HG02981 (cell line): ENCODE measurements around the gene TPM4.

Experiments used
- ATAC-seq: cut with Tn5 transposase; IDR thresholded peaks from one replicate; pipeline ENCODE4 v1.9.1; 2021; ENCODE audit warnings: mild to moderate bottlenecking, moderate library complexity; ENCODE audit not compliant: unreplicated experiment

TPM4 gene

DNA sequence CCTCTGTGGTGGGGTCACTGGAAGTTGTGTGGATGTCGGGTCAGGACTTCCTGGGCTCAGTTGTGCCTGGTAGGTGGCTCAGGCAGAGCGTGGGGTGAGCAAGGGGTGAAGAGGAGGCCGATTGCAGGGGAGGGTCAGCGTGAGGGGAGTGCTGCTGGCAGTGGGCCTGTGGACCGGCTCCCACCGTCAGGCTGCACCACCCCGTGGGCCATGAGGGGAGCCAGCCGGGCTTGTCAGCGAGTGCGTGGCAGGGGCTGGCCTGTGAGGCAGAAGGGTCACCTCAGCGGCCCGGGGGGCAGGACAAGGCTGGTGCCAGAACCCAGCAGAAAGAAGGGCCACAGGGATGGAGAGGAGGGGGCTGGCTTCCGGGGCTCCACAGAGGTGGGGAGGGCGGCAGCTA lies 48.7 kb downstream of the TPM4 start:
- no peak for ATAC-seq

DNA sequence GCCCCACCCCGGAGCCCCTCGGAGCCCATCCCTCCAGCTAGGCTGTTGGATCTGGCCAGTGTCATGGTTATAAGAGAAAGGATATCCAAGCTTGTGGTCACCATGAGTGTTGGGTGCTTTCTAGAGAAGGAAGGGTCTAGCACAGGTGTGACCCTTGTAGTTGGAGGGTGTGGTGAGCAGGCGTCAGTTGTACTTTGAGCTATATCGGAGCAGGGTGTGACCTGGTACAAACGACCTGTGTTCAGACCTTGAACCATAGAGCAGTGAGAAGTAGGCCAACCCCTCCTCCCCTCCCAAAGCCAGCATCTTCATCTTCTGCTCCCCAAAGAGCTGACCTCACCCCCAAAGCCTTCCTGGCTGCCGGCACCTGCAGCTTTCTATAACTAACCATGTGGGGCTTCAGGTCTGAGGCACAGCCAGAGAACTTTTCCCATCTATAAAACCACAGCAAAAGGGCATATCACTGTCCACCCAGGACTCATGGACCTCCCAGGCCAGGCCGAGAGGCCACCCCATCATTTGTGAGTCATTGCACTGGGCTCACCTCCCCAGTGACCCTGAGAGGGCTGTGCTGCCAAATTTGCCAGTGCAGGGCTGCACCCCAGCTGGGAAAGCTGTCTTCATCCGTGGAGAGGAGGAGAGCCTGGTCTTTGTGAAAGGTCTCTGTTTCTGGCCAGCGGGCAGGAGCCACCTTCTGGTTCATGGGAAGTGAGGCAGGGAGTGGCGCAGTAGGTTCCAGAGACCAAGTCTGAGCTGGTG lies 49.6 kb downstream of the TPM4 start:
- ATAC-seq: no peak

DNA sequence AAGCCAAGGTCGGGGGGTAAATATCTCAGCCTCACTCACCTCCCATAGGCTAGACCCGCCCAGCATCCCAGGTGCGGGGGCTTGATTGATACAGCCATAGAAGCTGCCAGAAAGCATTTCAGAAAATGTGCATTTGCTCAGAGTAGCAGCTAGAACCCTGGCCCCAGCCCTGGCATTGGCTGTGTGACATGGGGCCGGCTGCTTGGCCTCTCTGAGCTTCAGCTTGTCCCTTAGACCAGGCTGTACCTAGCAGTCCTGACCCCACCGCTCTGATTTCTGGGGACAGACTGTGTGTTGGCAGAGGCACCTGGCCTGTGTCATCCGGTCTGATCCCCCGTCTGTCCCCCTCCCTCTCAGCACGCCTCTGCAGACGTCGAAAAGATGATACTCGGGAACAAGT lies 50.8 kb downstream of the TPM4 start:
- no peak for ATAC-seq

DNA sequence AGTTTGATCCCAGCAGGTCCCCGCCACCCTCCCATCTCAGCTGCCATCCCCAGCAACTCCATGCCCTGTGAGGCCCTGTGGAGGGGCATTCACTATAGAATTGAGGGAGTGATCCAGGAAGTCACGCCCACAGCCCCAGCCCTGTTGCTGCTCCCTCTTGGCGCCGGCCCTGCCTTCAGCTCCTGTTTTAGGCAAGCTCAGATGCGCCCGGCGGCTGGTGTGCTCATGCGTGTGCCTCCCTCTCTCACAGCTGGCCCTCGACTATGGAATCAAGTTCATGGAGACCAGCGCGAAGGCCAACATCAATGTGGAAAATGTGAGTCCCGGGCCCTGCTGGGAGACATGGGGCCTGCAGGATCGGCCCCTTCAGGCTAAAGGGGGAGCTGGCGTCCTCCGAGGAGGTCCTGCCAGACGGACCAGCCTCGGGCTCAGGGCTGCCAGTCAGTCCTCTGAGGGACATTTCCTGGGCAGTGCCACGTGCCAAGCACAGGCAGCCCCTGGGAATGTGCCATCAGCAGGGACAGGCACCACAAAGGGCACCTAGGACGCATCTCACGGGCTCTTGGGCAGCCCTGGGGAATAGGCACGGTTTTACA lies 51.6 kb downstream of the TPM4 start:
- no peak for ATAC-seq

DNA sequence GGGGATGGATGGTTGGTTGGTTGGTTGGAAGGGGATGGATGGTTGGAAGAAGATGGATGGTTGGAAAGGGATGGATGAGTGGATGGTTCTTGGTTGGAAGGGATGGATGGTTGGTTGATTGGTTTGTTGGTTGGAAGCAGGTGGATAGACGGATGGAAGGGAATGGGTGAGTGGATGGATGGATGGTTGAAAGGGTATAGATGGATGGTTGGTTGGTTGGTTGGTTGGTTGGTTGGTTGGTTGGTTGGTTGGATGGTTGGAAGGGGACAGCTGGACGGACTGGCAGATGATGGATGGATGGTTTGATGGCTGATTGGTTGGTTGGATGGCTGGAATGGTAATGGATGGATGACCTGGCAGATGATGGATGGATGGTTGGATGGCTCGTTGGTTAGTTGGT lies 55.4 kb downstream of the TPM4 start:
- no peak for ATAC-seq

DNA sequence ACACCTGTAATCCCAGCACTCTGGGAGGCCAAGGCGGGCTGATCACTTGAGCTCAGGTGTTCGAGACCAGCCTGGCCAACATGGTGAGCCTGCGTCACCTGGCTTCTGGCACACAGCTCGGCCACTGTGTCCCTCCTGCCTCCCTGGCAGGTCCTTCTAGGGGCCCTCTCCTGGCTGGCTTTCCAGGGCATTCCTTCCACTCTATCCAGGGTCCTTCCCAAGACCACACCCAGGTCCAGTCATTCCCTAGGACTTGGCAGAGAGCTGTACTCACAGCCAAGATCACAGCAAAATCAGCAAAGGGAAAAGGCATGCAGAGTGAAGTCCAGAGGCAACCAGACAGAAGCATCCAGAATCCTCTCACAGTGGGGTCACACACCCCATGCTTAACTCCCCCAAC lies 57.5 kb downstream of the TPM4 start:
- ATAC-seq: no peak

DNA sequence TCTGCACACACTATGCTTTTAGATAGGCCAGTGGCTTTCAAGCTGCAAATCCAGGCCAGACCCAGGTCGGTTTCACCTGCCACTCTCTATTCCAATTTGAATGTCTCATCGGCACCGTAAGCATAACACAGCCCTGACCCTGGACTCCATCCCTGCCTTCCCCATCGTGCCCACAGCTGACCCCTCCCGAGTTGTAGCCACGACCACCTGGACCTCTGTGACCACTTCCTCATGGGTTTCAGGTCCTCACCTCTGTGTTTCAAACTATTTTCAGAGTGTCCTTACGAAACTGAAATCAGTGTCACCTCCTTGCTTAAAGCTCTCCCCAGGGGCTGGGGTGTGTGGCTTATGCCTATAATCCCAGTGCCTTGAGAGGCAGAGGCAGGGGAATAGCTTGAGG lies 58.2 kb downstream of the TPM4 start:
- no peak for ATAC-seq

DNA sequence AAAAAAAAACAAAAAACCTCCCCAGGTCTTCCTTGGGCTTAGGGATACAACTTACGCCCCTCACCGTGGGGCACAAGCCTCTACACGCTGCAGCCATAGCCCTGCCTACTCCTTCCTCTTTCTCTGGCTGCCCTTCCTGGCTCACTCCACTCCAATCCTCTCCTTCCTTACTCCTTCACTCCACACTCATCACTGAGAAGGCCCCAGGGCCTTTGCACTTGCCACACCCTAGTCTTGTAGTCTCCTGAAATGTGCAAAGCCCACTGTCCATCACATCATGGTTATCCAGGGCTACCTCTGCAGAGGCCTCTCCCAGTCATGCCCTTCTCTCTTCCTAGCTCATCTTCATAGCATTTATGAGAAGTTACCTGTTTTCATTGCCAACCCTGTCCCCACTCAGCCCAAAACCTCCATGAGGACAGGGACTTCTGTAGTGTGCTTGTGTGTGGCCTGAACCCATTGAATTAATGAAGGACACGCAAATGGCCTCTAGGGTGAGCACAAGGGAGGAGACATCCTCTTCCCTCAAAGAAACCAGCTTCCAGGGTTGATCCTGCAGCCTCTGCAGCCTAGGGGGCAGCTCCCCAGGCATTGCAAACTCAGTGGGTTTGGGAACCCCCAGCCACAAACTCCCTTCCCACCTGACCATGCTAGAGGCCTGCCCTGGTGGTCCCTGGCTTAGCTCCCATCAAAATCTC lies 59.3 kb downstream of the TPM4 start:
- ATAC-seq: no peak

DNA sequence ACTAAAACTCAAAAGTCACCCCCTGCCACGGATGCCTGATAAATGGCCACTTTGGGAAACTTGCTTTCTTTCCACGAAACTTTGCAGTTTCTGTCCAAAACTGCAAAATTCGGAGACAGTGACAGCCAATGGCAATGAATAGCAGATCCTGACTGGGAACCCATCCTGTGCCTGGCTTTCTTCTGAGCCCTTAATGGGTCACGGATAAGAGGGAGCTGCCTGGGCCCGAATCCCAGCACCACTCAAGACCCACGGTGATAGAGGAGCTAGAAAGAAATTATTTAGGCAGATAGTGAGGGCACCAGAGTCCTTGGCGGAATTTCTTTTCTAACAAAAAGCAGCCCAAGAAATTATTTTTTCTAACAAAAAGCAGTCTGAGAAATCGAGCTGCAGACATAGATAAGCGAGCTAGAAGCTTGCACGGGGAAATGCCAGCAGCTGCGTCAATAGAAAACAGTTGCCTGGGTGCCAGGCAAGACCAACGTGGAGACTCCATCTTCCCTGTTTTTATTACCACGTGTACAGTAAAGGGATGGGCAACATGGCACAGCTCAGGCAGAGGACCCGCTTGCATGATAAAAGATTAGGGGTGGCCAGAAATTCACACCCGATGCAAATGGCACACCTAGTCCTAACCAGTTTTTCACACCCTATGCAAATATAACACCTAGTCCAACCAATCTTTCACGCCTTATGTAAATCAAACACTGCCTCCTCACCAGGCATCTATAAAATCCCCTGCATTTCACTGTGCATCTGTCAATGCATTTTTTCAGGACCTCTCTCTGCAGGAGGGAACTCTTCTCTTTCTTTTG lies 60.1 kb downstream of the TPM4 start:
- ATAC-seq: no peak

DNA sequence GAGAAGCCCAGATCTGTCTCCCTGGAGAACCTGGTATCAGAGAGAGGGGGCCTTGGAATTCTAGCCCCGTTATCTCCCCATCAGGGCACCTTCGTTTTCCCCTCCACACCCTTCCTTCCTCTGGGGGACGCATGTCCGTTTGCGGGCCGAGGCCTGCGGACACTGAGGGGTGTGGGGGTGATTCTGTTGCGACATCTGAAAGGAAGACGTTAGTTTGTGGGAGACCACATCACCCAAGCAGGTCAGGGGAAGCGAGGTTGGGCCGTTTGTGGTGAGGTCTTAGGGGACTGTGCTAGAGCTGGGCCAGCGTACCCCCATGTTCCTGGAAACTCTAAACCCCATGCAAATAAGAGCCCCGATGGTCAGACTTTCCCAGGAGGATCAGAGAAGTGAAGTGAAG lies 63.5 kb downstream of the TPM4 start:
- ATAC-seq: no peak

DNA sequence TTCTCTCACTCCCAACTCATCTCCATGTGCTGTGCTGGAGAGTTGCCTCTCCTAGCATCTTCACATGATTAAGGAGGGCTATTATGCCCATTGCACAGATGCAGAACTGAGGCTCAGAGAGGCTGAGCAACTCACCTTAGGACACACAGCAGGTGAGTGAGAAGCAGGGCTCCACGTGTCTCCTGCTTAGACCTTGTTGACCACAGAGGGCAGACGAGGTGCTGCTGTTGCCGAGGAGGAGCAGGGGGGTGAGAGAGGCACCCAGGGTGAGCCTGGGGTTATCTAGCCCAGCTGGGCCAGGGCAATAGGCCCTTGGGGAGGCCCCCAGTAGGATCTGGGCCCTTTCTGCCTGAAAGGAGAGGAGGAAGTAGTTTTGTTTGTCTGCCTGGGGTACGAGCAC lies 64.7 kb downstream of the TPM4 start:
- peak; percentile 44 for ATAC-seq

DNA sequence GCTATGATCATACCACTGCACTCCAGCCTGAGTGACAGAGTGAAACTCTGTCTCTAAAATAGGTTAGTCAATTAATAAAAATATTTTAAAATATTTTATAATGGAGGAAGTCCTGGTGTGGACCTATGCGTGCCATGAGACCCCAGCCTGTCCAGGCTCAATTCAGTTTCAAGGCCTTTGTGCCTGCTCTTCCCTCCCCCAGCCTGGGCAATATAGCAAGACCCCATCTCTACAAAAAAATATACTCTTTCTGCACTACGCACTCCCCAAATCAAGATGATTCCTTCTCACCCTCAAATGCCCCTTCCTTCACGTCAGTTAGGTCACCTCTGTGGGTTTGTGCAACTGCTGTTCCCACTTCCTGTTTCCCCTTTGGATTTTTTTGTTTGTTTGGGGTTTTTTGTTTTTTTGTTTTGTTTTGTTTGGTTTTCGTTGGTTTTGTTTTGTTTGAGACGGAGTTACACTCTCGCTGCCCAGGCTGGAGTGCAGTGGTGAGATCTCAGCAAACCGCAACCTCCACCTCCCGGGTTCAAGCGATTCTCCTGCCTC lies 65.8 kb downstream of the TPM4 start:
- ATAC-seq: no peak

DNA sequence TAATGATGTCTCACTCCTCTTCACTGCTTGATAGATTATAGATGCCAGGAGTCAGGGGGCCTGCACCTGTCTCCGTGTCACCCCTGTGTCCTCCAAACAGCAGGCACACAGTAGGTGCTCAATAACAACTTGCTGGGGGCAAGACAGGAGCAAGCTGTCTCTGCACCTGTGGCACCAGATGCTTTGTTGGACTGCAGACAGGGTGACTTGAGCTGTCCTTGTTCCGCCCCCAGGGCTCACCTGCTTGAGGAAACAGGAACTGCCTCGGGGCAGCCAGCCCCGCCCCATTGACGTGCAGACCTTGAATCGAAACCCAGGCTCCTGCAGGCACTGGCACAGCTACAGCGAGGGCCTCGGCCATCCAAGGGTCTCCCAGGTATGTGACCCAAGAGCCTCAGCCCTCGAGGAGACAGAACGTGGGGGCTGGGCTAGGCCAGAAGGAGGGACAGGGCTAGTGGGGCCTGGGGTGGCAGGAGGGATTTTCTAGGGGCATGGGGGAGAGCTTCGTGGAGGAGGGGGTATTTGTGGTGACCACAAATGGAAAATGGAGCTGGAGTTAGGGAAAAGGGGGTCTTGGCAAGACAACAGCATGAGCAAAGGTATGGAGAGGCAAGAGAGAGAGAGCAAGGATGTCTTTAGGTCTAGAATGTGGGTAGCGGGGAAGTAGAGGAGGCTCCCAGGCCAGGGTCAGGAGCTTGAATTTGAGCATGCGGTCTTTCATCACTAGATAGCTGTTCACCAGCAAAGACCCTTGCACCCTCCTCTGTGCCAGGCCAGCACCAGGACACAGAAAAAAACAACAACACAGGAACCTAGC lies 67.3 kb downstream of the TPM4 start, which contains the start of gene HSH2D:
HSH2D (plus strand) TSS at position 287 of the 817 bp plus-strand sequence. CDS start 5,066 bp downstream, outside the sequence.
- peak; percentile 52 for ATAC-seq

DNA sequence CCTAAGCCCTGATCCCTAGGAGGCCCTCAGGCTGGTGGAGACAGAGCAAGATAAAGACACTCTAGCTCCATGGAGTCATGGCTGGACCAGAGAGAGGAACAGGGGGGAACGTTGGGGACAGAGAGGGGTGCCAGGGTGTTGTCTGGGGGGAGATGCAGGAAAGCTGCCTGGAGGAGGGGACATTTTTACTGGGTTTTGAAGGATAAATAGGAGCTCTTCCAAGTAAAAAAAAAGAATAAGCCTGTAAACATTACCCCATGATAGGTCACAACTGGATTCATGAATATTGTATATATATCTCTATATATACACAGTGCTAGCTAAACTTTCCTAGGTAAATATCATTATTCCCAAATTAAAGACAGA lies 67.9 kb downstream of the TPM4 start:
- no peak for ATAC-seq

DNA sequence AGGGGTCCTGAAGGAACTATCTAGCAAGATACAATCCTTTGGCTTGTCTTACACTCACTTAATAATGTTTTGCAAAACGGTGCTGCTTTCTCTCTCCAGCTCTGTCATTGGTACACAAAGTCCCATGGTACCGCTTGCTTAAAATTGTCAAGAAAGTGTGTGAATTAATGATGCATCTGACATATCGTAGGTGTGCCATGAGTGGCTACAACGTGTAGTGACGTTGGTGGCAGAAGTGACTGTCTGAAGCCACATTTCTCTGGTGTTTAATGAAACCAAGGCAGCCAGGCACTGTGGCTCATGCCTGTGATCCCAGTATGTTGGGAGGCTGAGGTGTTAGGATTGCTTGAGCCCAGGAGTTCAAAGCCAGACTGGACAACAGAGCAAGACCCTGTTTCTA lies 69.8 kb downstream of the TPM4 start:
- ATAC-seq: no peak

DNA sequence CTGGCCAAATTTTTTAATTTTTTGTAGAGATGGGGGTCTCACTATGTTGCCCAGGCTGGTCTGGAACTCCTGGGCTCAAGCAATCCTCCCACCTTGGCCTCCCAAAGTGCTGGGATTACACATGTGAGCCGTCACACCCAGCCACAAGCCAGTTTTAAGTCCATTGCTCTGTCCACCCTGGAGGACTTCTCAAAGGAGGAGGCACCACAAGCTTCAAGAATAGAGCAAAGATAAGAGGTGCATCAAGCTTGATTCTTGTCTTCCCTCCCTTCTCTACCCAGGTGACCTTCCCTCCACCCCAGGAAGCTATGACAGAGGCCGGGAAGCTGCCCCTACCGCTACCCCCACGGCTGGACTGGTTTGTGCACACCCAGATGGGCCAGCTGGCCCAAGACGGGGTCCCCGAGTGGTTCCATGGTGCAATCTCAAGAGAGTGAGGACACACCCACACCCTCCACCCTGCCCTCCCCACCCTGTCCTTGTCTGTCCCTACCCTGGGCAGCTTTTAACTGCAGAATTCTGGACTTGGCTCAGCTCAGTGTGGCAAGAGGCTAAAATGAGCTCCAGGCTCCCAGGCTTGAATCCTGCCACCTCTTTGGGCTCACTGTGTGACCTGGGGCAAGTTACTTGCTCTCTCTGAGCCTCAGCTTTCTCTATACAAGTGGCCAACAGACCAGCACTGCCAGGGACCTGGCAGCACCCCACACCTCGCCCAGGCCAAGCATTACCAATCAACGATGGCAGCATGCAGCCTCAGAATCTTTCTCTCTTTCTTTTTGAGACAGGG lies 72.3 kb downstream of the TPM4 start:
- ATAC-seq: no peak
